Measurements from ENCODE around the gene TRNP1.
"Not testable (repeated sequence)": the region's sequence is repeated elsewhere in the genome, so short reads cannot be mapped to it uniquely, and the experiment has no call there.

Gene TRNP1

GRCh38 chr1:26993237-26994019, at the start of gene TRNP1:
Gene TRNP1, plus strand, starts transcription at chr1:26993692. Its CDS starts 95 bp downstream, at chr1:26993787.
- peak; percentile 9 for DNase-seq

GRCh38 chr1:26945138-26945537, 48.4 kb upstream of the TRNP1 start:
- DNase-seq: no peak

- DNase-seq: no peak
Observed at GRCh38 chr1:26945728-26946127, 47.8 kb upstream of the TRNP1 start.

GRCh38 chr1:26946270-26946669, 47.2 kb upstream of the TRNP1 start:
- DNase-seq: no peak

- DNase-seq: not testable (repeated sequence)
Observed at GRCh38 chr1:26948725-26949057, 44.8 kb upstream of the TRNP1 start.

- DNase-seq: no peak
Observed at GRCh38 chr1:26949266-26949925, 44.1 kb upstream of the TRNP1 start.

- no peak for DNase-seq
Observed at GRCh38 chr1:26949926-26950319, 43.6 kb upstream of the TRNP1 start.

- no peak for DNase-seq
Observed at GRCh38 chr1:26950602-26951001, 42.9 kb upstream of the TRNP1 start.

GRCh38 chr1:26951216-26951615, 42.3 kb upstream of the TRNP1 start:
- DNase-seq: no peak

- no peak for DNase-seq
Observed at GRCh38 chr1:26951821-26952497, 41.5 kb upstream of the TRNP1 start.

GRCh38 chr1:26953374-26953773, 40.1 kb upstream of the TRNP1 start:
- DNase-seq: no peak

GRCh38 chr1:26956321-26956720, 37.2 kb upstream of the TRNP1 start:
- no peak for DNase-seq

- no peak for DNase-seq
Observed at GRCh38 chr1:26957306-26957705, 36.2 kb upstream of the TRNP1 start.

GRCh38 chr1:26959270-26959669, 34.2 kb upstream of the TRNP1 start:
- no peak for DNase-seq

GRCh38 chr1:26959722-26960624, 33.5 kb upstream of the TRNP1 start, which contains the start of gene KDF1:
Gene KDF1, minus strand, starts transcription at chr1:26960468. Its CDS starts 8,088 bp downstream, at chr1:26952380.
- no peak for DNase-seq

GRCh38 chr1:26960625-26960966, 32.9 kb upstream of the TRNP1 start:
- DNase-seq: no peak

GRCh38 chr1:26961826-26962225, 31.7 kb upstream of the TRNP1 start:
- DNase-seq: no peak

- no peak for DNase-seq
Observed at GRCh38 chr1:26965213-26965612, 28.3 kb upstream of the TRNP1 start.

GRCh38 chr1:26965628-26966027, 27.9 kb upstream of the TRNP1 start:
- no peak for DNase-seq

GRCh38 chr1:26970810-26971209, 22.7 kb upstream of the TRNP1 start:
- no peak for DNase-seq

GRCh38 chr1:26971590-26971989, 21.9 kb upstream of the TRNP1 start:
- no peak for DNase-seq

- no peak for DNase-seq
Observed at GRCh38 chr1:26972390-26972789, 21.1 kb upstream of the TRNP1 start.

GRCh38 chr1:26972821-26973220, 20.7 kb upstream of the TRNP1 start:
- DNase-seq: no peak

Data from GOT3 (cell line).